H1 (cell line): ENCODE measurements around the gene DCANP1. TPM values are rescaled to one million over a fixed set of nuclear protein-coding genes. Genes with fewer than 3 reads are reported as not detected.

Experiments
- CTCF ChIA-PET: fragments of 300-600 bp; sonication (Branson Sonifier 250); formaldehyde crosslinking; loops from one replicate; lab custom pipeline; 2021; ENCODE audit not compliant: partially characterized antibody; lab: Charles Lee
- POLR2A ChIA-PET: fragments of 300-600 bp; sonication (Branson Sonifier 250); formaldehyde crosslinking; loops from one replicate; lab custom pipeline; 2021; ENCODE audit warnings: inconsistent platforms; ENCODE audit not compliant: partially characterized antibody; lab: Charles Lee
- DNase-seq, 2 experiments: peaks; one replicate each; pipeline versions ENCODE4 v3.0.0 to v3.0.0-alpha.2; 2010 to 2022; ENCODE audit warnings: low spot score in 2 of 2, low read depth in 1 of 2, mixed read lengths in 1 of 2
- FAIRE-seq: peaks from 2 replicates; lab custom pipeline; 2011; peaks lifted over from hg19 to GRCh38; lab: Jason Lieb, UNC
- H2AFZ ChIP-seq: 2 replicates; pipeline ENCODE4 v1.8.1; 2012; ENCODE audit warnings: low read length, inconsistent platforms
- H2AK5ac ChIP-seq: 2 replicates; pipeline ENCODE4 v1.6.1; 2013; ENCODE audit warnings: low read depth, low read length
- H2BK120ac ChIP-seq: replicated peaks from 2 replicates; pipeline ENCODE3; 2013; ENCODE audit warnings: low read depth, low read length, inconsistent platforms
- H2BK12ac ChIP-seq: 2 replicates; pipeline ENCODE4 v1.6.1; 2013; ENCODE audit warnings: low read depth, low read length
- H2BK15ac ChIP-seq: 2 replicates; pipeline ENCODE4 v1.6.1; 2013; ENCODE audit warnings: low read length
- H2BK20ac ChIP-seq: 2 replicates; pipeline ENCODE4 v1.6.1; 2013; ENCODE audit warnings: low read length
- H2BK5ac ChIP-seq: 2 replicates; pipeline ENCODE4 v1.6.1; 2013; ENCODE audit warnings: low read depth, low read length
- H3K14ac ChIP-seq: 2 replicates; pipeline ENCODE4 v1.6.1; 2013; ENCODE audit warnings: inconsistent platforms; ENCODE audit not compliant: insufficient read length
- H3K18ac ChIP-seq: 2 replicates; pipeline ENCODE4 v1.6.1; 2013; ENCODE audit warnings: low read length; ENCODE audit errors: extremely low read depth
- H3K23ac ChIP-seq: 2 replicates; pipeline ENCODE4 v1.6.1; 2013; ENCODE audit warnings: inconsistent platforms; ENCODE audit not compliant: insufficient read length
- H3K23me2 ChIP-seq: 2 replicates; pipeline ENCODE4 v1.6.1; 2013; ENCODE audit warnings: low read depth, low read length
- H3K27ac ChIP-seq: 2 replicates; pipeline ENCODE4 v1.6.1; 2011; ENCODE audit warnings: low read depth, low read length, inconsistent platforms
- H3K27me3 ChIP-seq, 4 experiments: replicated peaks in 1 of 4; 1 replicate in 1 of 4; 2 replicates in 3 of 4; pipeline versions ENCODE4 v1.6.1 to v1.8.1; 2011 to 2013; ENCODE audit warnings: low read length in 3 of 4, mild to moderate bottlenecking in 3 of 4, inconsistent platforms in 2 of 4, mixed read lengths in 2 of 4, moderate library complexity in 1 of 4; ENCODE audit not compliant: control insufficient read depth in 3 of 4, insufficient read depth in 3 of 4; ENCODE audit errors: extremely low read depth in 1 of 4
- H3K36me3 ChIP-seq, 4 experiments: 2 replicates each; pipeline versions ENCODE4 v1.6.1 to v1.8.1; 2011 to 2013; ENCODE audit warnings: mild to moderate bottlenecking in 4 of 4, low read length in 3 of 4, moderate library complexity in 2 of 4, control low read depth in 1 of 4, inconsistent platforms in 1 of 4; ENCODE audit not compliant: insufficient read depth in 4 of 4, control insufficient read depth in 2 of 4
- H3K4ac ChIP-seq: replicated peaks from 2 replicates; pipeline ENCODE3; 2013; ENCODE audit warnings: low read length, low read depth, mixed read lengths, inconsistent platforms; ENCODE audit not compliant: insufficient read length
- H3K4me1 ChIP-seq, 4 experiments: replicated peaks in 1 of 4; 1 replicate in 1 of 4; 2 replicates in 3 of 4; pipeline versions ENCODE4 v1.6.1 to v1.8.1; 2011 to 2013; ENCODE audit warnings: low read length in 3 of 4, inconsistent platforms in 2 of 4, mixed read lengths in 1 of 4; ENCODE audit not compliant: insufficient read depth in 4 of 4, control insufficient read depth in 3 of 4
- H3K4me2 ChIP-seq, 2 experiments: 2 replicates each; pipeline versions ENCODE4 v1.6.1 to v1.8.1; 2011 to 2013; ENCODE audit warnings: low read depth in 2 of 2, low read length in 2 of 2, control low read depth in 1 of 2, inconsistent platforms in 1 of 2, mild to moderate bottlenecking in 1 of 2; ENCODE audit not compliant: insufficient read depth in 1 of 2
- H3K4me3 ChIP-seq, 4 experiments: fragments of 200-600, 300-600 bp in 1 of 4; sonication (generic), shearing (Covaris generic), sonication (Bioruptor Twin) in 1 of 4; 2 replicates each; pipeline versions ENCODE4 v1.5.1 to v1.8.1; 2011 to 2016; ENCODE audit warnings: low read length in 4 of 4, low read depth in 3 of 4, control low read depth in 2 of 4, inconsistent platforms in 2 of 4, mild to moderate bottlenecking in 2 of 4, mixed read lengths in 1 of 4, moderate library complexity in 1 of 4; ENCODE audit not compliant: insufficient read depth in 2 of 4; ENCODE audit errors: extremely low read depth in 1 of 4
- H3K56ac ChIP-seq: replicated peaks from 2 replicates; pipeline ENCODE3; 2013; ENCODE audit warnings: low read depth, mild to moderate bottlenecking, mixed read lengths, low read length, inconsistent platforms; ENCODE audit not compliant: insufficient read length
- H3K79me1 ChIP-seq: 2 replicates; pipeline ENCODE4 v1.6.1; 2013; ENCODE audit warnings: low read depth, low read length, control low read depth
- H3K79me2 ChIP-seq, 2 experiments: 2 replicates each; pipeline versions ENCODE4 v1.6.1 to v1.8.1; 2012 to 2013; ENCODE audit warnings: low read length in 2 of 2, mild to moderate bottlenecking in 2 of 2, inconsistent platforms in 1 of 2; ENCODE audit not compliant: insufficient read depth in 2 of 2, control insufficient read depth in 1 of 2
- H3K9ac ChIP-seq, 4 experiments: replicated peaks in 1 of 4; 1 replicate in 1 of 4; 2 replicates in 3 of 4; pipeline versions ENCODE4 v1.6.1 to v1.8.1; 2011 to 2013; ENCODE audit warnings: low read depth in 3 of 4, low read length in 3 of 4, control low read depth in 2 of 4, mild to moderate bottlenecking in 2 of 4, moderate library complexity in 2 of 4, inconsistent platforms in 1 of 4; ENCODE audit errors: extremely low read depth in 1 of 4
- H3K9me3 ChIP-seq, 2 experiments: 2 replicates each; pipeline versions ENCODE4 v1.6.1 to v1.8.1; 2012 to 2013; ENCODE audit warnings: mild to moderate bottlenecking in 2 of 2, moderate library complexity in 2 of 2, control low read depth in 1 of 2, inconsistent platforms in 1 of 2, low read depth in 1 of 2, low read length in 1 of 2, mixed read lengths in 1 of 2; ENCODE audit not compliant: insufficient read depth in 2 of 2
- H4K20me1 ChIP-seq, 2 experiments: replicated peaks in 1 of 2; 2 replicates each; pipeline versions ENCODE3 to v1.8.1; 2011 to 2013; ENCODE audit warnings: inconsistent platforms in 2 of 2, low read length in 2 of 2, mild to moderate bottlenecking in 1 of 2; ENCODE audit not compliant: insufficient read depth in 2 of 2, control insufficient read depth in 1 of 2
- H4K5ac ChIP-seq: 2 replicates; pipeline ENCODE4 v1.6.1; 2013; ENCODE audit warnings: low read length, low read depth, mixed read lengths, inconsistent platforms; ENCODE audit not compliant: insufficient read length
- H4K8ac ChIP-seq: 2 replicates; pipeline ENCODE4 v1.8.0; 2013; ENCODE audit warnings: mild to moderate bottlenecking, moderate library complexity, low read length, inconsistent platforms; ENCODE audit not compliant: insufficient read depth; ENCODE audit errors: extremely low read depth
- H4K91ac ChIP-seq: replicated peaks from 2 replicates; pipeline ENCODE3; 2013; ENCODE audit warnings: low read length, mixed read lengths, inconsistent platforms; ENCODE audit not compliant: insufficient read length
- WGBS, 2 experiments: shearing (Covaris generic) in 1 of 2; methylation state at CpG; one replicate each; pipeline versions ENCODE4 v1.1.6 to v1.1.7; 2013 to 2015; ENCODE audit warnings: low lambda C conversion rate in 2 of 2, mixed read lengths in 2 of 2, inconsistent platforms in 1 of 2, low coverage in 1 of 2, missing lambda C conversion rate in 1 of 2; ENCODE audit not compliant: insufficient replicate concordance in 2 of 2, insufficient coverage in 1 of 2, insufficient read length in 1 of 2; ENCODE audit errors: extremely low coverage in 1 of 2, missing lambda C conversion rate in 1 of 2; 5-methylcytosine and 5-hydroxymethylcytosine counted together
- polyA plus RNA-seq, 7 experiments: library from polyadenylated mRNA; depleted of rRNA in 3 of 7; stranded (reverse) in 5 of 7; unstranded in 2 of 7; fragments of >200 nt in 5 of 7; fragments of 200-250 nt in 2 of 7; gene quantifications; 1 replicate in 5 of 7; 2 replicates in 1 of 7; 4 replicates in 1 of 7; pipeline versions ENCODE4 v1.2.1 to v1.2.3, GENCODE V29; 2011 to 2013; ENCODE audit warnings: missing spikeins in 2 of 7, mixed read lengths in 2 of 7
- total RNA-seq: library from RNA; stranded (reverse); fragmentation: NEBNext Ultra II Directional; extraction: Animal tissue kit (Norgen Biotek cat#: 25700); gene quantifications from 2 replicates; pipeline ENCODE4 v1.2.1, GENCODE V29; 2021

Gene DCANP1
- total and polyA plus RNA-seq, 2 of the 8 experiments (the other 6 are each of a cell fraction or from before 2014, with no cell fraction given), result not detected

DNA sequence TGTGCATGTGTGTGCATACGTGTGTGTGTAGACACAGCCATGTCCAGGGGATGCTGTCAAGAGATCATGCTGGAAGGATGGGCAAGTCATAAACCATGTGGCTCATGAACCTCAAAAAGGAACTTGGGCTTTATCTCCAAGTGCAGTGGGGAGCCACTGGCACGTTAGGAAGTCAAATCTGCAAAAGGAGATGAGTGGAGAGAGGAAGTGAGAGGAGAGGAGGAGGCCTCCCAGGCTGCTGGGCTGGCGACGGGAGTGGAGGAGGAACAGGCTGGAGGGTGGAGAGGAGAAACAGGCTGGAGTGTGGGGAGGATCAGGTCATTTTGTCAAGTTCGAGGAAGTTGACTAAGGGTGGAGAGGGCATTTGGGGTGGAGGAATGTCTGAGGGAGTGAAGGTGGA lies 34.2 kb upstream of the DCANP1 start:
- no peak overlapping the region for H3K14ac ChIP-seq
- FAIRE-seq, result no peak
- H2BK5ac ChIP-seq, result no peak overlapping the region
- no peak overlapping the region for H2BK120ac ChIP-seq
- no peak for DNase-seq
- POLR2A ChIA-PET, result no interaction called here
- H3K79me2 ChIP-seq, result no peaks in the 10 kb centered on the region
- 0 out of 2 replicates have a peak overlapping the region, but pooled peaks have one; percentile 68 for H2BK12ac ChIP-seq
- peaks cover 23 to 84% (median 76%) of the 10 kb centered on the region in 4 experiments for H3K27me3 ChIP-seq
- no peak overlapping the region for H2AFZ ChIP-seq
- H3K27ac ChIP-seq, result no peak overlapping the region
- H3K23me2 ChIP-seq, result peaks cover 6% of the 10 kb centered on the region; the same call in 1 of the 2 replicates
- no peak overlapping the region for H3K4me2 ChIP-seq
- no peaks in the 10 kb centered on the region for H3K9me3 ChIP-seq
- no peak overlapping the region for H2BK15ac ChIP-seq
- H3K4me3 ChIP-seq, result no peak overlapping the region
- no peak overlapping the region for H4K8ac ChIP-seq
- H3K18ac ChIP-seq, result 0 out of 2 replicates have a peak overlapping the region, but pooled peaks have one; percentile 9
- peaks cover 0 to 24% (median 14%) of the 10 kb centered on the region in 4 experiments; a peak in 6 of 7 replicates for H3K4me1 ChIP-seq
- no peak overlapping the region for H3K23ac ChIP-seq
- H3K79me1 ChIP-seq, result no peaks in the 10 kb centered on the region
- 0 out of 2 replicates have a peak overlapping the region, but pooled peaks have one; percentile 48 for H2BK20ac ChIP-seq
- H3K56ac ChIP-seq, result no peak overlapping the region
- H4K91ac ChIP-seq, result no peak overlapping the region
- H4K20me1 ChIP-seq, result peaks cover 4 to 18% of the 10 kb centered on the region in 2 experiments
- WGBS, 2 experiments, result 75% methylated on average over 5 of the region's 5 CpGs; no CpG with 5 or more reads in 1 of the 2 experiments
- no peak overlapping the region for H3K9ac ChIP-seq
- no peak overlapping the region for H3K4ac ChIP-seq
- CTCF ChIA-PET, result interaction anchor here (1.2 to 8.6 kb wide), 3 partner anchors 8 to 353 kb away, joined by 3 to 122 read pairs (median 4); no protein-coding TSS in a partner anchor
- no peak overlapping the region for H4K5ac ChIP-seq
- 0 out of 2 replicates have a peak overlapping the region, but pooled peaks have one; percentile 54 for H2AK5ac ChIP-seq
- H3K36me3 ChIP-seq, result no peaks in the 10 kb centered on the region
